K562 (cell line): ENCODE results near the gene OR10G7.

ENCODE experiments used
- CTCF ChIP-seq, 3 experiments: IDR thresholded peaks in 2 of 3; conservative IDR thresholded peaks in 1 of 3; 2 replicates each; pipeline ENCODE4 v1.5.1; 2011 to 2012; ENCODE audit warnings: low read length in 3 of 3, mild to moderate bottlenecking in 3 of 3, control low read depth in 2 of 3, improper control_type of control experiment in 1 of 3, inconsistent platforms in 1 of 3, low read depth in 1 of 3, mixed read lengths in 1 of 3, moderate library complexity in 1 of 3; ENCODE audit not compliant: insufficient read depth in 2 of 3
- E2F1 ChIP-seq: sonication (generic); formaldehyde crosslinking; IDR thresholded peaks from 2 replicates; pipeline ENCODE4 v1.8.1; 2023; ENCODE audit warnings: mild to moderate bottlenecking, missing genetic modification reagents, moderate library complexity
- ERF ChIP-seq: fragments of 450-650 bp; formaldehyde crosslinking; IDR thresholded peaks from 2 replicates; pipeline ENCODE4 v1.4.0; 2020; ENCODE audit warnings: mild to moderate bottlenecking, mixed read lengths
- FOXJ3 ChIP-seq: sonication (generic); formaldehyde crosslinking; IDR thresholded peaks from 2 replicates; pipeline ENCODE4 v1.4.0; 2020; ENCODE audit warnings: mild to moderate bottlenecking, missing genetic modification reagents
- NFXL1 ChIP-seq: fragments of 450-650 bp; formaldehyde crosslinking; IDR thresholded peaks from 2 replicates; pipeline ENCODE4 v1.4.0; 2021; ENCODE audit warnings: mild to moderate bottlenecking
- PCBP1 ChIP-seq: fragments of 200-400 bp; formaldehyde crosslinking; IDR thresholded peaks from 2 replicates; pipeline ENCODE4 v1.6.1; 2018; ENCODE audit warnings: mild to moderate bottlenecking, low read depth, low read length; ENCODE audit not compliant: poor library complexity, severe bottlenecking
- SETDB1 ChIP-seq: IDR thresholded peaks from one replicate; pipeline ENCODE4 v1.6.1; 2012; ENCODE audit warnings: low read length, control low read depth, inconsistent platforms
- SRSF9 ChIP-seq: fragments of 200-400 bp; formaldehyde crosslinking; IDR thresholded peaks from 2 replicates; pipeline ENCODE4 v1.6.1; 2017; ENCODE audit warnings: low read depth, low read length, borderline replicate concordance
- ZC3H11A ChIP-seq: IDR thresholded peaks from 2 replicates; pipeline ENCODE4 v1.6.1; 2012; ENCODE audit warnings: low read depth, low read length, improper control_type of control experiment
- ZFP30 ChIP-seq: fragments of 250-450 bp; sonication (Bioruptor Pico); IDR thresholded peaks from 2 replicates; pipeline ENCODE4 v1.8.0; 2022; ENCODE audit warnings: moderate library complexity, mild to moderate bottlenecking, inconsistent platforms, borderline replicate concordance
- ZNF583 ChIP-seq: fragments of 250-450 bp; sonication (Bioruptor Pico); IDR thresholded peaks from 2 replicates; pipeline ENCODE4 v1.4.0; 2020
- TF ChIP-seq, protein P1 (sequence below), 2 experiments: fragments of 450-650 bp in 1 of 2; IDR thresholded peaks; 2 replicates each; pipeline ENCODE4 v1.6.1; 2011 to 2017; ENCODE audit warnings: low read depth in 2 of 2, antibody characterized with exemption in 1 of 2, borderline replicate concordance in 1 of 2, low read length in 1 of 2, mild to moderate bottlenecking in 1 of 2, mixed read lengths in 1 of 2; ENCODE audit not compliant: control insufficient read depth in 1 of 2

GRCh38 chr11:124071623-124071948 lies 30.5 kb upstream of the OR10G7 start:
- TF ChIP-seq SETDB1: no peak
- TF ChIP-seq SRSF9: no peak
- no peak for TF ChIP-seq NFXL1 (CRISPR knock-in tag)
- TF ChIP-seq ZC3H11A: no peak
- TF ChIP-seq E2F1 (CRISPR knock-in tag): no peak
- no peak for TF ChIP-seq FOXJ3 (CRISPR knock-in tag)
- TF ChIP-seq PCBP1: no peak
- no peak for TF ChIP-seq ZNF583 (CRISPR knock-in tag)
- TF ChIP-seq CTCF (IDR thresholded peaks at IDR 0.05 in 2 of 3, conservative IDR thresholded peaks at IDR 0.05 in 1 of 3; ENCODE audit: insufficient read depth in 2 of 3, low read depth in 1 of 3, low read length in 3 of 3): no peak
- TF ChIP-seq, protein P1, sequence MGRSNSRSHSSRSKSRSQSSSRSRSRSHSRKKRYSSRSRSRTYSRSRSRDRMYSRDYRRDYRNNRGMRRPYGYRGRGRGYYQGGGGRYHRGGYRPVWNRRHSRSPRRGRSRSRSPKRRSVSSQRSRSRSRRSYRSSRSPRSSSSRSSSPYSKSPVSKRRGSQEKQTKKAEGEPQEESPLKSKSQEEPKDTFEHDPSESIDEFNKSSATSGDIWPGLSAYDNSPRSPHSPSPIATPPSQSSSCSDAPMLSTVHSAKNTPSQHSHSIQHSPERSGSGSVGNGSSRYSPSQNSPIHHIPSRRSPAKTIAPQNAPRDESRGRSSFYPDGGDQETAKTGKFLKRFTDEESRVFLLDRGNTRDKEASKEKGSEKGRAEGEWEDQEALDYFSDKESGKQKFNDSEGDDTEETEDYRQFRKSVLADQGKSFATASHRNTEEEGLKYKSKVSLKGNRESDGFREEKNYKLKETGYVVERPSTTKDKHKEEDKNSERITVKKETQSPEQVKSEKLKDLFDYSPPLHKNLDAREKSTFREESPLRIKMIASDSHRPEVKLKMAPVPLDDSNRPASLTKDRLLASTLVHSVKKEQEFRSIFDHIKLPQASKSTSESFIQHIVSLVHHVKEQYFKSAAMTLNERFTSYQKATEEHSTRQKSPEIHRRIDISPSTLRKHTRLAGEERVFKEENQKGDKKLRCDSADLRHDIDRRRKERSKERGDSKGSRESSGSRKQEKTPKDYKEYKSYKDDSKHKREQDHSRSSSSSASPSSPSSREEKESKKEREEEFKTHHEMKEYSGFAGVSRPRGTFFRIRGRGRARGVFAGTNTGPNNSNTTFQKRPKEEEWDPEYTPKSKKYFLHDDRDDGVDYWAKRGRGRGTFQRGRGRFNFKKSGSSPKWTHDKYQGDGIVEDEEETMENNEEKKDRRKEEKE (IDR thresholded peaks at IDR 0.05; ENCODE audit: borderline replicate concordance in 1 of 2, control insufficient read depth in 1 of 2, low read depth in 2 of 2, low read length in 1 of 2): no peak
- TF ChIP-seq ZFP30 (CRISPR knock-in tag): no peak
- TF ChIP-seq ERF: no peak
